ENCODE results near the gene PTPRT.

PTPRT gene

DNA sequence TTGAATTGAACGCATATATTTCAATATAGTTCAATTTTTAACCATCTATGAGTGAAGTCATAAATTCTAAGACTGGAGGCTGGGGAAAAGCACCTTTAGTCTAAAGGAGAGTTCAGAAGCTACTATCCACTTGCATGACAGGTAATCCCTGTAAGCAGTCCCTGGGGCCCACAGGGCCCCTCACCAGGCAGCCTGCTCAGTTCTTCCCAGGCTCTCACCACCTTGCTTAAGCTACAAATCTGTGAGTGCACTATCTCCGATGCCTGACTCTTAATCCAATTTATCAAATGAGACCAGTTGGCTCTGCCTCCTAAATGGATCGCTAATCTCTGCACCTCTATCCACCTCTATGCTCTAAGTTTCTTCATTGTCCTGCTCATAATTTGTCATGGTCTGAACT, 413.8 kb downstream of the PTPRT start:
- no peak for DNase-seq

DNA sequence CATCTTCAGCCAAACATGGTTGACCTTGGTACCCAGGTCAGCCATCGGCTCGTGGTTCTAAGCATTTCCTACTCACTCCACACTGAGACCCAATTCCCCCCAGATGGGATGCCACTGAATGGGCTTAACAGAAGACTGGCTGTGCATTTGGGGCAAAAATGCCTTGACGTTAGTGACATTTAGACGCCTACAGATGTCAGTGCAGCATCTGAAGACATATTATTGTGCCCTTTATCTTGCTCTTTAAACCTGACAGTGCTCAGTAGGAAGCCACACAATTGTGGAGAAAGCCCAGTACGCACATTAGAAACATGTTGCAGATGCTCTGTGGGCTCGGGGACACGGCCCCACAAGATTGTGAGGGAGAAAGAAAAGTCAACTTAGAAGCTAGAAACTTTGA, 414.7 kb downstream of the PTPRT start:
- DNase-seq: no peak

DNA sequence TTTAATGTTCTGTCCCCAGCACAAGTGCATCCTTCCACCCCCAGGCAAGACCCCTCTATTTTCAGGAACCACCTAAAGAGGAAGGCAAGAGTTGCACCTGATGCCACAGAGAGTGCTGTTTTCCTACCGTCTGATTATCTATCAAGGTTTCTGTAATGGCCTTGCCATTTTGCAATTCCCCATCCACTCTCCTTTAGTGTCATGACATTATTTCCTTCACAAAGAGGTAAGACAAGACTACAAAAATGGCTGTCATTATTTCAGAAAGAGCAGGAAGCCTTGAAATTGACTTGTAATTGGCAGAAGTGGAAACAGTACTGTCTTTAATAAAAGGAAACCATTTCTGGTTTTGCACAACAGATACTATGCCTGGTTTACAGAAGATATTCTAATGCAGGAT, 426.7 kb downstream of the PTPRT start:
- DNase-seq: no peak

DNA sequence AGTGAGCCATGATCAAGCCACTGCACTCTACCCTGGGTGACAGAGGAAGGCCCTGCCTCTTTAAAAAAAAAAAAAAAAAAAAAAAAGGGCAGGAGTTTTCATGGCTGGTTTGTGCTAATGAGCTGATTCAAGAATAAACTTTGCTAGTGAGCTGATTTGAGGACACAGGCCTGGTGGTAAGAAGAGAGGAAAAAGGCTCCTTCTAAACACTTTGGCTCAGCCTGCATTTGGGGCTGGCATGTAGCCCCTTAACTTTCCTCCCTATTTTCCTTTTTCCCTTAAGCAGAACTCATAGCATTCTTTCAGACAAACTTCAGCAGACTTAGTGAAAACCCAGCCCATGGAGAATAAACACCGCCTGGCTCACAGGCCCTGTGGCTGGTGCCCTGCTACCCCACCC, 432.7 kb downstream of the PTPRT start:
- no peak for DNase-seq

DNA sequence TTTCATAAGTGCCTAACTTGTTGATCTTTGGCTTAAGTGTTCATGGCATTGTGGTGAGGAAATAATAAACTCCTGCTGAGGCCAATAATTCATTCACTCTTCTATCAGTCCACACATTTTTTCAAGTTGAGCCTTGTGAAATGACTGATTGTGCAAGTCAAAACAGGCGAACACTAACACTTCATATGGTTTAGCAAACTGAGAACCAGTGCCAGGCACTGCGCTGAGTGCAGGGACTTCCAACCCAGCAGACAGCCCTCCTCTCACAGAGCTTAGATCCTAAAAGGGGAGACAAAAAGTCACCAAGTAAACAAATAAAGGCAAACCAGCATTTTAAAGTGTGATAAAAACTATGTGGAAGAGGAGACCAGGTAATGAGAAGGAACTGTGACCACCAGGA, 435.0 kb downstream of the PTPRT start:
- no peak for DNase-seq

DNA sequence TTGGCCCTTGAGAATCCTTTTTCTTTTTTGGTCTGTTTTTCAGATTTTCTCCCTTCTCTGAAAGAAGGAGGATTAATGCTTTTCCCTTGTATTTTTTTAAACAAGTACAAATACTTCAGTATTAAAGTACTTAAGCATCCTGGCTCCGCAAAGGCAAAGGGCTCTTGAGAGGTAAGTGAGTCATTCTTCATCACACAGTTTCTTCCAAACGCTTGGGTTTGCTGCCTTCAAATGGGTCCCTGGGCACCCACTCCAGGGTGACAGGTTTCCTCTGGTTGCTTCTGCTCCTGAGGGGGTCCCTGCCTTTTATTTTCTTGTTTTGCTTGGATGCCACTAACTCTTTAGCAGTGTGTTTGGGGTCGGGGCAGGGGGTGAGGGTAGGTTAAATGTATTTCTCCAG, 437.1 kb downstream of the PTPRT start:
- no peak for DNase-seq

DNA sequence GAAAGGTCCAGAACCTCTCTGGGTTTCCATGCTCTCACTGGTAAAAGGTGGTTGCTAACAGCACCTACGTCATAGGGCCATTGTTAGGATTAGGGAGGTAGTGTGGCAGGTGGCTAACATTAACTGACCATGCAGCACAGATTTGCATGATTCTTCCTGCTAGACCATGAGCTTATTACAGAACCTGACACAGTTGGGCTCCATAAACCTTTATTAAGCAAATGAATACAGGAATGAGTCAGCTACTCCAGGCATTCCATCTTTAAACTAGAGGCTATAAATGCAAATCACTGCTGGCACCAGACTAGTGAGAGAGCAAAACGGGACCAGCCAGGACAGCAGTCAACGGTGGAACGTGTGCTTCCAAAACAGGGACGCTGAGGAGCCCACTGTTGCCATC, 440.1 kb downstream of the PTPRT start:
- no peak for DNase-seq

DNA sequence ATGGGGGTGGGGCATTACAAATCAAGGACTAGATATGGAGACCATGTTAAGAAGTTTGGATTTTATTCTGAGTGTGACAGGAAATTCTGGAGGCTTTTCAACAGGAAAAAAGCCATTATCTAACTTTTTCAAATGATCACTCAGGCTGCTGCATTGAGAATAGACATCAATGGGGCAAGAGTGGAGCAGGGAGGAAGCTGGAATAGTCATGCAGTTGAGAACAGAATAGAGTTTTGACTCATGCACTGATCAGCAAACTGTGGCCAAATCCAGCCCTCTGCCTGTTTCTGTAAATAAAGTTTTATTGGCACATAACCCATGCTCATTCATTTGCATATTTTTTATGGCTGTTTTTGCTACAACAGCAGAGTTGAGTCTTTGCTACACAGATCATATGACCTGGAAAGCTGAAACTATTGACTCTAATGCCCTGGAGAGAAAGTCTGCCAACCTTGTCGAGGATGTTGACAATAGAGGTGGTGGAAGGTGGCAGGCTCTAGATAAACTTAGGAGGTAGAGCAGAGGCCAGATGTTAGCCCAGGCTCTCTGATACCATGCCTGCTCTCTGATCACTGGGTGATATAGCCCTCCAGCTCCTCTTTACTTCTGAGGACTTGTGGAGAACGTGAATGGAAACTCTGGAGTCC, 441.8 kb downstream of the PTPRT start:
- no peak for DNase-seq

DNA sequence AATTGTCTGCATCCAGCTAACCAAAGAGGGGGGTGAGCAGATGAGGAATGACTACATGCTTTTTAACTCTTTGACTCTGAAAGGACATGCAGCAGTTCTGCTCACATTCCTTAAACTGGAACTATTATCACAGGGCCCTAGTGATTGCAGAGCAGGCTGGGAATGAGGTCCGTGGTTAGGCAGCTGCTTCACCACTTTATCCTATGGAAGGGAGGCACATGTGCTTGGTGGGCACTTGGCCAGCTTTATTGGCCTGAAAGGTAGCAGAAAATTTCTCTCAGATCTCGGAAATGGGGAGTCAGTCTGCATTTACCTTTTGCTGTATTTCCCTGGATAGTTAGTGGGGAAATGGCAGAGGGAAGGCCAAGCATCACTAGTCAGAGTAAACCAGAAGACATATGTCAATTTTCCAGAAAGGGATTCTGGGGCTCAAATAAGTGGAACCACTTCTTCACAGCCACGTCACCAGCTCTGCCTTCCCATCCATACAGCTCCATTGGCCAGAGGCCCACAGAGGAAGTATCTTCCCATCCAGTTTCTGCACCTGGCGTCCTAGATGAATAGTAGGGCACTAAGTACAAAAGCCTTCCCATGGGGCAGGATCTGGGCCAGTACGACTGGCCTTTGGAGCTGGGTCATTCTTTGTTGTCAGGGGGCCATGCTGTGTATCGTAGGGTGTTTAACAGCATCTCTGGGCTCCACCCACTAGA, 444.8 kb downstream of the PTPRT start:
- no peak for DNase-seq

DNA sequence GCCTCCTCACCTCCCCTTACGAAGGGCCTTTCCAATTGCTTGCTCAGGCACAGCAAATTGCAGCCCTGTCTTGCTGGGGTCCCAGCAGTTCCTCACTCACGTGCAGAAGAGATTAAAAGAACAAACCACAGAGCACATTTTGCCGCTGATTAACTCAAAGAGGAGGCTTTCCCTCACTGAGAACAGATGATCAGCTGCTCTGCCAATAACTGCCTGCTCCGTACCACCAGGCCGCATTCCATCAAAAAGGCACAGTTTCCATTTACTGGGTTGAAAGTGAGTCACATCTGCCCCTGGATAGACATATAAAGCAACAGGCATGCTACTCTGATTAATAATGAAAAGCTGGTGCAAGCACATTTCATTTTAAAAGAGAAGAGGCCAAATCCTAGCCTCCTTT, 446.8 kb downstream of the PTPRT start:
- DNase-seq: no peak

DNA sequence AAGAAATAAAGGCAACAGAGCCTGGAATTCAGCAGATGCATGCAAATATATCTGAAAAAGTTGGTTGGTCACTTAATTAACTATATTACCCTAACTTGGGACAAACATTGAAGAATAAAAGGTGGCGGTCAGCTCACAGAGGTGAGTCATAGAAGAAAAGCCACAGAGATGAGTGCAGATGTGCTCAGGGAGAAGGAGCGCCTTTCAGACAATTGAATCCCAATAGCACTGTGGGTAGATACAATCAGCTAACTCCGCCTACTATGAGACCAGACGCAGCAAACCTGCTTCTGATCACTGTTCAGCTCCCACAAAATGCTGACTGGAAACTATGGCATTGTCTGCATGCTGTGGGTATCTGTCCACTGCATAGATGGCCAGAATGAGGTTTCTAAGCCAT, 447.8 kb downstream of the PTPRT start:
- DNase-seq: no peak

DNA sequence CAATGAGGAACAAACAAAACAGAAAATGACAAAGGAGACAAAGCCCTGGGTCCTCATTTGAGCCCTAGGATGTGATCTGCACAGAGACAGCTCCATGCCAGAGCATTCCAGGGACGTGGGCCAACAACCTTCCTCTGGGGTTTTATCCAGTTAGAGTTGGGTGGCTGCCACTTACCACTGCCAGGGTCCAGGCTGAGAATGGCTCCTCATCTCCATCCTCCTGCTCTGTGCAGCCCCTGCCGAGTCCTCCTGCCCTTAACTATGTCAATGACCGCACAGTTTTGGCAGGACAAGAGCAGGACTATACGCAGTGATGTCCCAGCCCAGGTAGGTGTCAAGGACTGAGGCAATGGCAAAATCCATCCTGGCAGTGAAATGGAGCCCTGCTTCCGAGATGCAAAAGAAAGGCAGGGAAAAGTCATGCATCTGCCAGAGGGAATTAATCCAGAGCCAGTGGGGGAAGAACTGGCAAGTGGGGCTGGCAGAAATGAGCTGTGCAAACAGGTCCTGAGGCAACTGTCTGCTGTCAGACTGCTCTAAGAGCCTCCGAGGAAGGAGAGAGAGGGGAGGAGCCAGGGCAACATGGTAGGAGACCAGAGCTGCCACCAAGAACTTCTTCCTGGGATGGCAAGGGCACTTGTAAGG, 449.4 kb downstream of the PTPRT start:
- no peak for DNase-seq

DNA sequence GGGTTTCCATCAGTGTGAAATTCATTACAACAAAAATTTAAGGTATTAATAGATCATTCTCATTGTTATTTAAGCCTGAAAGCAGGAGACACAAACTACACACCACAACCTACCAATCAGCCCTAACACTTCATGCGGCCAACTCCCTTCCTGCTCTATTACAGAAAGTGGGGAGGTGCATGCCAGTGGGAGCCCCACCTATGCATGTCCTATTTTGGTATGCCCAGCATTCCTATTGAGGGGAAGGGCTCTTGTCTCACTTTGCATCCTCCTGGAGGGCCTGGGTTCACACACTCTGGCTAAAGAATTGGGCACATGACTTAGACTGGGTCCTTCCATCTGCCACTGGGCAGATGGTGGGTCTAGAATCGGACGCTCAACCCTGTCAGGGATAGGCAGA, 450.0 kb downstream of the PTPRT start:
- DNase-seq: no peak

DNA sequence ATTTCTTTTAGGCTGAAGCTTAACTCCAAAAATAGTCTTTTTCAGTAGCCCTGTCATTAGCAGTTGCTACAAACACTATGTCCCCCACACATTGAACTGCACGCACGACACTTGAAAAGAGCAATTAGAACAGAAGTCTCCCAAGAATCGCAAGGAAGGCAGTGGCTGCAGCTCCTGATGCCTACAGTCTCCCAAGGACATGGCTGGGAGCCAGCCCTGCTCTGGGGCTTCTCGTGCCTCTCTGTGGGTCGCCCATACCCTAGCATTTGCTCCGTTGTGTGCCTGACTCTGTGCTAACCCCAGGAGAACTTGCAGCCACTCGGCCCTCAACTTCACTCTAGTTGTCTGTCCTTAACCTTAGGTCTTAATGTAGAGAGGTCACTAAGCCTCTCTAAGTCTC, 454.2 kb downstream of the PTPRT start:
- DNase-seq: no peak

DNA sequence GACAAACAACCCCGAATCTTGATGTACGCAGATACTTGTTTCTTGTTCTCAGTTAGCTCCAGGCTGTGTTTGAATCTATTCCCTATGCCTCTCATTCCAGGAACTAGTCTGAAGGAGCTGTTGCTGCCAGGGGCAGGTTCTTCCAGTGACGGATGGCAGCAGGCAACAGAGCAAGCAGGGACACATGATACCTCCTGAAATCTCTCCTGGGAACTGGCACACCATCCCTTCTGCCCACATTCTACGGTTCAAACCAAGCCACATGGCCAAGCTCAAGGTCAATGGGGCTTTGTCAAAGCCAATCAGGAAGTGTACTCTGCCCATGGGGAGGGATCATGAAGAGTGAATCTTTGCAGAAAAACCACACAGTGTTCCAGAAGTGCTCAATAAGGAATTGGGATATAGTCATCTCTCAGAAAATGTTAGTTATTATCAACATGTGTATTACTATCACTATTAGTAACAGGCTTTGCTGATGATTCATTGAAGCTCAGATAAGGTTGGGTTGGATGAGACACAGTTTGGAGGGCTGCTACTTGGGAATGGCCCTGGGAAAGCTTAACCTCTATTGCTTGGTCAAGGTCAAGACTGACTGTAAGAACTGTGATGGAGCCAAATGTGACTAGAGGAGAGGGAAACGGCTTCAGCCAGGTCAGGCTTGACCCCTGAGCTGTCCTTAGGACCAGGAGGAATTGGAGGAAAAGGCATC, 454.9 kb downstream of the PTPRT start:
- DNase-seq: no peak

DNA sequence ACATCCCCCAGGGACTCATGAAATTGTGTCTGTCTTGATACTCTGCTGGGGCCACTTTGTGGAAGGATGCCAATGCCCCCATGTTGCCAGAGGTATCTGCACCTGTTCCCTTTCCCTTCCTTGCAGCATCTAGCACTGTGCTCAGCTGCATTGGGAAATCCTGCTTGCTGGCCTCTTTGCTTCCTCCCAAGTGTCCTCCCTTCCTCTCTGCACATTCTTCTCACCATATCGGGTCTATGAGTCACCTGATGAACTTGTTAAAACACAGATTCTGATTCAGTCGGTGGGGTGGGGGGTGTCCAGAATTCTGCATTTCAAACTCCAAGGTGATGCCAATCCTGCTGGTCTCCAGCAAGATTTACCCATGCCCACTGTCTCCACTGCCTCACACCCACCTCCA, 467.8 kb downstream of the PTPRT start:
- DNase-seq: no peak

DNA sequence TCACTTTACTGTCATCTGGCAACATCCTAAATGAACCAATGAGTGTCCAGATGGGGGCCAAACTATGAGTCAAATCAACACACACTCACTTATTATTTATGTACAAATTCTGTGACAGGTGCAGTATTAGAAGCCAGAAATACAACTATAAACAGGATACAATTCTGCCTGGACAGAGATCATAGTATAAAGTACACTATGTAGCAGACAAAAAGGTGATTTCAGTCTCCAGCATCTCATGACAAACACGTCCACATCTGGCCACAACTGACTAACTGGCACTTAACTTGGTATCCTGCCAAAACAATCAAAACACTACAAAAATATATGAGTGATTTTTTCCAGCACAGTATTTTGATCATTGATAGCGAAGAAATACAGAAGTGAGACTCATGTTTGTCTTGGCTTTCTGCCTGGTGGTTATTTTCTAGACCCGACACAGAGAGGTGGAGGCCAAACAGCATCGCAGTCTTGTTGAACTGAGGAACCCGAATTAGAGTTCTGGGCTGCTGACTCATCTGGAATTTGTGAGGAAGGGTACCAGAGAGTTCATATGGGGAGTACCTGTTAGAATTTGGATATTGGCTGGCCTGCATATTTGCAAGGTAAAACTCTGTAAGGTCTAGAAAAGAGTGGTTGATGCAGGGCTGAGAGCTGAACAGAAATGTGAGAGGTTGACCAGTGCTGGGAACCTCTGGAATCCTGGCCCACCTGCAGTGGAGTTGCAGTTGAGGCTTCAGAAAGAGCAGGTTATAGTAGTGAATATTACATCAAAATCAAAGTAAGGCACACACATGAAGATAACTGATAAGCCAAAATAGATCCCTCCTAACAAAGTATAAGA, 475.2 kb downstream of the PTPRT start:
- no peak for DNase-seq

DNA sequence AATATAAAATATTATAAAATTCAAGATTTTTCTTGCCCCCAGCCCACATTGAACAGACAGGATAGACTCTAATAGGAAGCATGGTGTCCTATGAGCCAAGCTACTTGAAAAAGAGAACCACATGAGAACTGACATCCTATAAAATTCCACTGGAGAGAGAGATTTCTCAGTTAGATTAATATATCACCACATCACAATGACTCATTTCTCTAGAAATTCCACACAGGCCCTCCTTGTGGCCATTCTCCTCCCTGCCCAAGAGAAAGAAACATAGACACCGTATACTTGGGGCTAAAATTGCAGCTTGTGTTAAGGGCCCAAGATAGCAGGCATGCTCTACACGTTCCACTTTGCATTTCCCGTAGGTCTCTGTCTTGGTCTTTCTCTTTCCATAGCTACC, 481.4 kb downstream of the PTPRT start:
- DNase-seq: no peak

DNA sequence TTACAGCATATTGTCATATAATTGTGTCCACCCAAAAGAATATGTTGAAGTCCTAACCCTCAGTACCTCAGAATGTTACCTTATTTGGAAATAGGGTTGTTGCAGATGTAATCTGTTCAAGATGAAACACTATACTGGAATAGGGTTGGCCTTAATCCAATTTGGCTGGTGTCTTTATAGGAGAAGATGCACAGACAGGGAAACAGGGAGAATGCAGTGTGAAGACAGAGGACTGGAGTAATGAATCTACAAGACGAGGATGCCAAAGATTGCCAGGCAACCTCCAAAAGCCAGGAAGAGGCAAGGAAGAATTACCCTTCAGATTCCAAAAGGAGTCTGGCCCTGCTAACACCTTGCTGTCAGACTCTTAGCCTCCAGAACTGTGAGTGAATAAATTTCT, 482.9 kb downstream of the PTPRT start:
- no peak for DNase-seq

DNA sequence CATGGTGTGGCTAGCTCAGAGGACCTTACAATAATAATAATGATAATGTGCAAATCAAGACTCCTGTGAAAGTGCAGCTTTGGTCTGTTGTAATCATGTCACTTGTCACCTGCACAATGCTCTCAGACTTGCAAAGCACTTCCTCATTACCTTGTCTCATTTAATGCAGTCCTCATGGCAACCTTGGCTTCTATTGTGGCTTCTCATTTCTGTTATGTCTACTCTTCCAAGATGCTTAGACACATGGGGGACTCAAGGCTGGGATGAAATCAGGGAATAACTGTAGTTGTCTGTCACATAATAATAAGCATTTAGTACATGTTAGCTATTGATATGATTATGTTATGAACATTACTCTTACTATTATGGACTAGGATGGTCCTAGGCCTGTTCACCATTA, 484.2 kb downstream of the PTPRT start:
- DNase-seq: no peak

DNA sequence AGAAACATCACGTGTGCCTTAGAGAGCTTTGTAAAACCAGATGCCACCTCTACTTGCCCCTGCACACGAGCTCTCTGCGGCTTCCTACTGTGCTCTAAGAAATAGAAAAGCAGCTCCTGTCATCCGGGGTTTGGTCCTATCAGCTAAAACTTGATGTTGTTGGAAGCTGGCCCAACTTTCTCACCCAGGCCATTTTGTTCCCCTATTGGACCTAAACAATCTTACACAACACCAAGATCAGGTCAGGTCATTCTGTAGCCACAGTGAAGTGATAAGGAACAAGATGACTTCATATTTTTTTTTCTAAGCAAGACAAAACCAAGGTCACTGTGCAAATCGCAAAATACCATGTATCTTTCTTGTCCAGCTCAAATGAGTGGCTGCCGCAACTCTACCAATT, 486.0 kb downstream of the PTPRT start:
- DNase-seq: no peak

DNA sequence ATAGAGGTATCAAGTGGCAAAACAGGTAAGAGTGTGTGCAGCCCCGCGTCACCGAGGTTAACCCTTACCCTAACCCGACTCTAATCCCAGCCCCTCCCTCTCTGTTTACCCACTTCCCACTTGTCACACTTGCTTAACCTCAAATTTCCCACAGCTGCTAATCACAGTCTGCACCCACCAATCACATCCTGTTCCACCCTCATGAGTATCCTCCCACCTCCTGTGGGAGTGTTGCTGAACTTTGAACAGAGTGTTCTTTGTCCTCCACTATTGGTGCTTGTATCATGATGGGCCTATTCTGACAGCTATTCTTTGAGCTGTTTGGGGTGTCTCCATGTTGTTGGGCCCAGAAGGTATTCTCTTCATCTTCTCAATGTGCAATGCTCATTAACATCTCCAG, 487.8 kb downstream of the PTPRT start:
- no peak for DNase-seq

DNA sequence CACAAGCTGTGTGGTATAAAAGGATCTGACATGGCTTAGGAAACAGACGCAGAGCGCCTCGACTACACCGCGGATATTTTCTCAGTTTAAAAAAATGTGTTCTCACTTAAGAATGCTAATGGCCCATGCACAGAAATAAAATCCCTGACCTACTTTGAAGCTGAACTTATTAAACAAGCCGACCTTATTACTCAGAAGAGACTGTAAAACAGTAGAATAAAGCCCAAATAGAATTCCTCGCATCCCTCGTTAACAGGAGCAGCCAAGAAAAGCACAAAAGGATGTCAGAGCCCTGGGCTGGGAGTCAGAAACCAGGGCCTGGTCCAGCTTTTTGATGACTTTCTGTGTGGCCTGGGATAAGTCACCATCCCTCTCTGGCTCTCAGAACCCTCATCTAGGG, 489.3 kb downstream of the PTPRT start:
- no peak for DNase-seq
